ENCODE results near the gene NUP93. TPM values are rescaled to one million over a fixed set of nuclear protein-coding genes. Genes with fewer than 3 reads are reported as not detected.

NUP93 gene
- total and polyA plus RNA-seq, 2 of the 8 experiments (the other 6 are each of a cell fraction or from before 2014, with no cell fraction given), result 147 to 201 TPM

DNA sequence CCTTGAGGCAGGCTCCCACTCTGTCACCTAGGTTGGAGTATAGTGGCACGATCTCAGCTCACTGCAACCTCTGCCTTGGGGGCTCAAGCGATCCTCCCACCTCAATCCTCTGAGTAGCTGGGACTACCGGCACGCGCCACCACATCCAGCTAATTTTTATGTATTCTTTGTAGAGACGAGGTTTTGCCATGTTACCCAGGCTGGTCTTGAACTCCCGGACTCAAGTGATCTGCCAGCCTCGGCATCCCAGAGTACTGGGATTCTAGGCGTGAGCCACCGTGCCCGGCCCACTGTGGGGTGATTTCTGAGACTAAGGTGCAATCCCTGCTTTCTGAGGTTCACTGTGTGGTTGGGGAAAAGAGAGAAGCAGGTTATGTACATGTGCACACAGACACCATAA lies 123.0 kb downstream of the NUP93 start:
- ChIA-PET POLR2A (ENCODE audit: partially characterized antibody) (interaction anchor here (0.7 to 2.8 kb wide), 2 partner anchors 9 to 79 kb away, joined by 4 to 6 read pairs; partner anchors contain the start of gene HERPUD1), CTCF (ENCODE audit: partially characterized antibody) (interaction anchor here (1.1 to 10.8 kb wide), 7 partner anchors 12 to 63 kb away, joined by 3 to 102 read pairs (median 5); partner anchors contain the start of gene SLC12A3)

More for the DNA sequence above, 123.0 kb downstream of the NUP93 start:
- 92% methylated on average over 11 of the region's 11 CpGs; no CpG with 5 or more reads in 1 of the 2 experiments for WGBS, 2 experiments (ENCODE audit: extremely low coverage in 1 of 2, insufficient coverage in 1 of 2, insufficient read length in 1 of 2, insufficient replicate concordance in 2 of 2, low coverage in 1 of 2, low lambda C conversion rate in 2 of 2, missing lambda C conversion rate in 1 of 2)
- H3K79me2 ChIP-seq (ENCODE audit: control insufficient read depth in 1 of 2, insufficient read depth in 2 of 2, low read length in 2 of 2), result no peaks in the 10 kb centered on the region
- H3K4me1 ChIP-seq (replicated peaks in 1 of 4; ENCODE audit: control insufficient read depth in 3 of 4, insufficient read depth in 4 of 4, low read length in 3 of 4), result peaks cover 2 to 11% (median 7%) of the 10 kb centered on the region in 4 experiments; a peak in 5 of 7 replicates
- no peak for TF ChIP-seq TBP (IDR thresholded peaks at IDR 0.05; ENCODE audit: low read depth, low read length)
- no peak overlapping the region for H4K91ac ChIP-seq (replicated peaks; ENCODE audit: insufficient read length, low read length)
- H3K56ac ChIP-seq (replicated peaks; ENCODE audit: insufficient read length, low read depth, low read length), result no peak overlapping the region
- H2AFZ ChIP-seq (ENCODE audit: low read length), result no peak overlapping the region
- no peak overlapping the region for H2AK5ac ChIP-seq (ENCODE audit: low read depth, low read length)
- no peak overlapping the region for H3K14ac ChIP-seq (ENCODE audit: insufficient read length)
- H3K27me3 ChIP-seq (replicated peaks in 1 of 4; ENCODE audit: control insufficient read depth in 3 of 4, extremely low read depth in 1 of 4, insufficient read depth in 3 of 4, low read length in 3 of 4), result no peaks in the 10 kb centered on the region
- FAIRE-seq (no peak), DNase-seq (ENCODE audit: low read depth in 1 of 2, low spot score in 2 of 2) (no peak)
- no peaks in the 10 kb centered on the region for H4K20me1 ChIP-seq (replicated peaks in 1 of 2; ENCODE audit: control insufficient read depth in 1 of 2, insufficient read depth in 2 of 2, low read length in 2 of 2)
- 0 out of 2 replicates have a peak overlapping the region, but pooled peaks have one; percentile 17 for H2BK12ac ChIP-seq (ENCODE audit: low read depth, low read length)
- H3K9ac ChIP-seq (replicated peaks in 1 of 4; ENCODE audit: extremely low read depth in 1 of 4, low read depth in 3 of 4, low read length in 3 of 4), result no peak overlapping the region
- H3K23ac ChIP-seq (ENCODE audit: insufficient read length), result no peak overlapping the region
- H2BK15ac ChIP-seq (ENCODE audit: low read length), result no peak overlapping the region
- H3K9me3 ChIP-seq (ENCODE audit: insufficient read depth in 2 of 2, low read depth in 1 of 2, low read length in 1 of 2), result no peaks in the 10 kb centered on the region; a peak in 1 of 4 replicates
- no peaks in the 10 kb centered on the region; the same call in 1 of the 2 replicates for H3K23me2 ChIP-seq (ENCODE audit: low read depth, low read length)
- H2BK120ac ChIP-seq (replicated peaks; ENCODE audit: low read depth, low read length), result no peak overlapping the region
- H3K4me3 ChIP-seq (ENCODE audit: extremely low read depth in 1 of 4, insufficient read depth in 2 of 4, low read depth in 3 of 4, low read length in 4 of 4), result no peak overlapping the region
- H4K8ac ChIP-seq (ENCODE audit: extremely low read depth, insufficient read depth, low read length), result no peak overlapping the region; the same call in 1 of the 2 replicates
- no peak overlapping the region for H3K4me2 ChIP-seq (ENCODE audit: insufficient read depth in 1 of 2, low read depth in 2 of 2, low read length in 2 of 2)
- H3K27ac ChIP-seq (ENCODE audit: low read depth, low read length), result no peak overlapping the region
- no peak overlapping the region for H2BK5ac ChIP-seq (ENCODE audit: low read depth, low read length)
- no peak overlapping the region for H4K5ac ChIP-seq (ENCODE audit: insufficient read length, low read depth, low read length)
- no peaks in the 10 kb centered on the region for H3K36me3 ChIP-seq (ENCODE audit: control insufficient read depth in 2 of 4, insufficient read depth in 4 of 4, low read length in 3 of 4)
- no peak overlapping the region for H3K4ac ChIP-seq (replicated peaks; ENCODE audit: insufficient read length, low read depth, low read length)
- H3K79me1 ChIP-seq (ENCODE audit: low read depth, low read length), result no peaks in the 10 kb centered on the region
- H2BK20ac ChIP-seq (ENCODE audit: low read length), result no peak overlapping the region
- no peak overlapping the region for H3K18ac ChIP-seq (ENCODE audit: extremely low read depth, low read length)

All from H1 (cell line).